Renal pelvis (tissue), 4 donors: ENCODE measurements around the gene JAZF1. TPM values are rescaled to one million over a fixed set of nuclear protein-coding genes. Genes with fewer than 3 reads are reported as not detected.
"Not testable (repeated sequence)": the region's sequence is repeated elsewhere in the genome, so short reads cannot be mapped to it uniquely, and the experiment has no call there.

Experiments
- DNase-seq: peaks from one replicate; pipeline ENCODE4 v3.0.0-alpha.2; 2013
- polyA plus RNA-seq, 3 donors: library from polyadenylated mRNA; unstranded; fragments of 120-200 nt; gene quantifications; one replicate each; pipeline ENCODE4 v1.2.1, GENCODE V29; 2013; ENCODE audit not compliant: insufficient read length in 3 of 3

Gene JAZF1
- polyA plus RNA-seq, 3 donors, result 9.9 to 11.0 (median 10.9) TPM

GRCh38 chr7:28044825-28045224 lies 135.8 kb downstream of the JAZF1 start:
- DNase-seq, result no peak

- DNase-seq, result no peak
Observed at GRCh38 chr7:28042721-28043120, 137.9 kb downstream of the JAZF1 start.

- DNase-seq, result no peak
Observed at GRCh38 chr7:28041508-28042314, 138.9 kb downstream of the JAZF1 start.

- no peak for DNase-seq
Observed at GRCh38 chr7:28038175-28038797, 142.3 kb downstream of the JAZF1 start.

- no peak for DNase-seq
Observed at GRCh38 chr7:28037220-28038010, 143.2 kb downstream of the JAZF1 start.

- DNase-seq, result no peak
Observed at GRCh38 chr7:28036696-28037095, 143.9 kb downstream of the JAZF1 start.

GRCh38 chr7:28033386-28033785 lies 147.2 kb downstream of the JAZF1 start:
- DNase-seq, result no peak

- no peak for DNase-seq
Observed at GRCh38 chr7:28032738-28033380, 147.7 kb downstream of the JAZF1 start.

GRCh38 chr7:28029051-28029450 lies 151.5 kb downstream of the JAZF1 start:
- no peak for DNase-seq

- DNase-seq, result no peak
Observed at GRCh38 chr7:28028471-28028870, 152.1 kb downstream of the JAZF1 start.

GRCh38 chr7:28026237-28026636 lies 154.4 kb downstream of the JAZF1 start:
- no peak for DNase-seq

GRCh38 chr7:28024786-28025334 lies 155.7 kb downstream of the JAZF1 start:
- no peak for DNase-seq

- peak; percentile 82 for DNase-seq
Observed at GRCh38 chr7:28020302-28020940, 160.2 kb downstream of the JAZF1 start.

- no peak for DNase-seq
Observed at GRCh38 chr7:28018856-28019465, 161.6 kb downstream of the JAZF1 start.

GRCh38 chr7:28018446-28018845 lies 162.1 kb downstream of the JAZF1 start:
- no peak for DNase-seq

GRCh38 chr7:28018020-28018419 lies 162.6 kb downstream of the JAZF1 start:
- no peak for DNase-seq

- no peak for DNase-seq
Observed at GRCh38 chr7:28017372-28017771, 163.2 kb downstream of the JAZF1 start.

GRCh38 chr7:28016297-28016696 lies 164.3 kb downstream of the JAZF1 start:
- no peak for DNase-seq

GRCh38 chr7:28015169-28015568 lies 165.4 kb downstream of the JAZF1 start:
- no peak for DNase-seq

- DNase-seq, result not testable (repeated sequence)
Observed at GRCh38 chr7:28014340-28014739, 166.3 kb downstream of the JAZF1 start.

- DNase-seq, result no peak
Observed at GRCh38 chr7:28013441-28013840, 167.2 kb downstream of the JAZF1 start.
